ENCODE data around the gene USP46.

USP46 gene

GRCh38 chr4:52627876-52628275 lies 31.2 kb downstream of the USP46 start:
- Histone ChIP-seq H3K27me3 (no peaks in the 10 kb centered on the region; the same call in 1 of the 2 replicates), H3K36me3 (peaks cover 43% of the 10 kb centered on the region), H3K4me3 (no peak overlapping the region), H3K9ac (no peak overlapping the region), H3K4me1 (no peaks in the 10 kb centered on the region), H3K9me3 (no peaks in the 10 kb centered on the region), H4K20me1 (peaks cover 17% of the 10 kb centered on the region; the same call in 1 of the 2 replicates), H3K27ac (no peak overlapping the region), H3K4me2 (no peak overlapping the region)
- TF ChIP-seq Cebpa-rat (IDR thresholded peaks at IDR 0.05): no peak

- Histone ChIP-seq H3K36me3 (peaks cover 47% of the 10 kb centered on the region), H3K27ac (no peak overlapping the region), H3K4me1 (no peaks in the 10 kb centered on the region), H3K27me3 (no peaks in the 10 kb centered on the region; the same call in 1 of the 2 replicates), H3K9ac (no peak overlapping the region), H4K20me1 (no peaks in the 10 kb centered on the region), H3K9me3 (no peaks in the 10 kb centered on the region), H3K4me2 (no peak overlapping the region), H3K4me3 (no peak overlapping the region)
- no peak for TF ChIP-seq Cebpa-rat (IDR thresholded peaks at IDR 0.05)
Observed at GRCh38 chr4:52625216-52625615, 33.9 kb downstream of the USP46 start.

GRCh38 chr4:52622564-52622963 lies 36.5 kb downstream of the USP46 start:
- no peak overlapping the region for H3K27ac ChIP-seq
- no peaks in the 10 kb centered on the region; the same call in 1 of the 2 replicates for H3K27me3 ChIP-seq
- H4K20me1 ChIP-seq: 0 out of 2 replicates have a peak, but pooled peaks cover 8% of the 10 kb centered on the region
- H3K4me1 ChIP-seq: no peaks in the 10 kb centered on the region
- no peak overlapping the region for H3K9ac ChIP-seq
- TF ChIP-seq Cebpa-rat (IDR thresholded peaks at IDR 0.05): no peak
- H3K9me3 ChIP-seq: no peaks in the 10 kb centered on the region
- peaks cover 41% of the 10 kb centered on the region for H3K36me3 ChIP-seq
- H3K4me3 ChIP-seq: no peak overlapping the region
- no peak overlapping the region for H3K4me2 ChIP-seq

GRCh38 chr4:52621567-52621966 lies 37.5 kb downstream of the USP46 start:
- no peak for TF ChIP-seq Cebpa-rat (IDR thresholded peaks at IDR 0.05)
- no peaks in the 10 kb centered on the region; the same call in 1 of the 2 replicates for H3K27me3 ChIP-seq
- H4K20me1 ChIP-seq: 0 out of 2 replicates have a peak, but pooled peaks cover 8% of the 10 kb centered on the region
- H3K4me2 ChIP-seq: no peak overlapping the region
- no peak overlapping the region for H3K9ac ChIP-seq
- no peak overlapping the region for H3K27ac ChIP-seq
- no peaks in the 10 kb centered on the region for H3K9me3 ChIP-seq
- H3K4me3 ChIP-seq: no peak overlapping the region
- H3K4me1 ChIP-seq: no peaks in the 10 kb centered on the region
- peaks cover 41% of the 10 kb centered on the region for H3K36me3 ChIP-seq

GRCh38 chr4:52619591-52619931 lies 39.5 kb downstream of the USP46 start:
- TF ChIP-seq Cebpa-rat (IDR thresholded peaks at IDR 0.05): no peak
- no peak overlapping the region for H3K27ac ChIP-seq
- H3K4me1 ChIP-seq: no peaks in the 10 kb centered on the region
- H3K36me3 ChIP-seq: peaks cover 21% of the 10 kb centered on the region
- no peak overlapping the region for H3K4me3 ChIP-seq
- H3K27me3 ChIP-seq: no peaks in the 10 kb centered on the region
- no peak overlapping the region for H3K9ac ChIP-seq
- H3K9me3 ChIP-seq: no peaks in the 10 kb centered on the region
- 0 out of 2 replicates have a peak, but pooled peaks cover 8% of the 10 kb centered on the region for H4K20me1 ChIP-seq
- H3K4me2 ChIP-seq: no peak overlapping the region

GRCh38 chr4:52618795-52619590 lies 40.1 kb downstream of the USP46 start:
- H3K9me3 ChIP-seq: no peaks in the 10 kb centered on the region
- H3K27ac ChIP-seq: no peak overlapping the region
- H3K4me1 ChIP-seq: no peaks in the 10 kb centered on the region
- H3K27me3 ChIP-seq: no peaks in the 10 kb centered on the region
- no peak overlapping the region for H3K9ac ChIP-seq
- TF ChIP-seq Cebpa-rat (IDR thresholded peaks at IDR 0.05): no peak
- H4K20me1 ChIP-seq: 0 out of 2 replicates have a peak, but pooled peaks cover 8% of the 10 kb centered on the region
- peaks cover 17% of the 10 kb centered on the region for H3K36me3 ChIP-seq
- no peak overlapping the region for H3K4me2 ChIP-seq
- H3K4me3 ChIP-seq: no peak overlapping the region

GRCh38 chr4:52617336-52618020 lies 41.6 kb downstream of the USP46 start:
- Histone ChIP-seq H3K4me1 (no peaks in the 10 kb centered on the region), H3K36me3 (peaks cover 22% of the 10 kb centered on the region), H3K4me2 (no peak overlapping the region), H3K9me3 (peaks cover 5% of the 10 kb centered on the region; the same call in 1 of the 2 replicates), H3K27ac (no peak overlapping the region), H3K4me3 (no peak overlapping the region), H4K20me1 (0 out of 2 replicates have a peak, but pooled peaks cover 8% of the 10 kb centered on the region), H3K9ac (no peak overlapping the region), H3K27me3 (no peaks in the 10 kb centered on the region)
- TF ChIP-seq Cebpa-rat (IDR thresholded peaks at IDR 0.05): no peak

- H4K20me1 ChIP-seq: 0 out of 2 replicates have a peak, but pooled peaks cover 3% of the 10 kb centered on the region
Observed at GRCh38 chr4:52614241-52614640, 44.9 kb downstream of the USP46 start.

GRCh38 chr4:52612341-52612740 lies 46.8 kb downstream of the USP46 start:
- H3K4me3 ChIP-seq: no peak overlapping the region
- H3K9me3 ChIP-seq: peaks cover 13% of the 10 kb centered on the region; the same call in 1 of the 2 replicates
- no peaks in the 10 kb centered on the region for H3K27me3 ChIP-seq
- no peak for TF ChIP-seq Cebpa-rat (IDR thresholded peaks at IDR 0.05)
- H3K27ac ChIP-seq: no peak overlapping the region
- H3K9ac ChIP-seq: no peak overlapping the region
- H4K20me1 ChIP-seq: no peaks in the 10 kb centered on the region
- 0 out of 2 replicates have a peak, but pooled peaks cover 5% of the 10 kb centered on the region for H3K4me1 ChIP-seq
- no peak overlapping the region for H3K4me2 ChIP-seq
- H3K36me3 ChIP-seq: peaks cover 58% of the 10 kb centered on the region

More at GRCh38 chr4:52614241-52614640, 44.9 kb downstream of the USP46 start:
- Histone ChIP-seq H3K9me3 (peaks cover 9% of the 10 kb centered on the region; the same call in 1 of the 2 replicates), H3K27me3 (no peaks in the 10 kb centered on the region), H3K4me1 (no peaks in the 10 kb centered on the region), H3K27ac (no peak overlapping the region), H3K4me3 (no peak overlapping the region), H3K9ac (no peak overlapping the region), H3K36me3 (peaks cover 44% of the 10 kb centered on the region), H3K4me2 (no peak overlapping the region)
- no peak for TF ChIP-seq Cebpa-rat (IDR thresholded peaks at IDR 0.05)
